GM12891 (cell line): ENCODE measurements around the gene GAREM1.
A peak's percentile ranks its signal among the peaks of the same experiment; 100 is the strongest.
"Not testable (repeated sequence)": the region's sequence is repeated elsewhere in the genome, so short reads cannot be mapped to it uniquely, and the experiment has no call there.

Experiments
- DNase-seq: peaks from one replicate; pipeline ENCODE4 v3.0.0; 2011; ENCODE audit warnings: low spot score; ENCODE audit not compliant: insufficient read length
- FAIRE-seq: peaks from 2 replicates; lab custom pipeline; 2011; peaks lifted over from hg19 to GRCh38; lab: Jason Lieb, UNC
- PAX5 ChIP-seq: IDR thresholded peaks from 2 replicates; pipeline ENCODE4 v1.6.1; 2011; ENCODE audit warnings: low read length, moderate library complexity, mild to moderate bottlenecking; ENCODE audit not compliant: insufficient read depth, severe bottlenecking
- POLR2A ChIP-seq: IDR thresholded peaks from 2 replicates; pipeline ENCODE4 v1.6.1; 2011; ENCODE audit warnings: low read depth, low read length, control low read depth
- POLR2AphosphoS5 ChIP-seq: IDR thresholded peaks from 2 replicates; pipeline ENCODE4 v1.6.1; 2011; ENCODE audit warnings: low read depth, low read length, control low read depth
- POU2F2 ChIP-seq: IDR thresholded peaks from 2 replicates; pipeline ENCODE4 v1.6.1; 2011; ENCODE audit warnings: low read depth, mild to moderate bottlenecking, control low read depth, low read length, moderate library complexity
- SPI1 ChIP-seq: IDR thresholded peaks from 2 replicates; pipeline ENCODE4 v1.6.1; 2011; ENCODE audit warnings: low read depth, low read length, control low read depth
- TAF1 ChIP-seq: IDR thresholded peaks from 2 replicates; pipeline ENCODE4 v1.6.1; 2011; ENCODE audit warnings: low read depth, low read length, control low read depth

The GAREM1 gene

GRCh38 chr18:32301361-32301760 is 169.3 kb downstream of the GAREM1 start:
- DNase-seq (no peak), FAIRE-seq (no peak)
- TF ChIP-seq TAF1 (no peak), POLR2AphosphoS5 (no peak)

GRCh38 chr18:32300914-32301313 is 169.8 kb downstream of the GAREM1 start:
- TF ChIP-seq POLR2AphosphoS5: no peak
- no peak for TF ChIP-seq POU2F2
- no peak for TF ChIP-seq SPI1
- no peak for TF ChIP-seq TAF1
- TF ChIP-seq POLR2A: no peak
- TF ChIP-seq PAX5: no peak
- FAIRE-seq: no peak
- no peak for DNase-seq

- FAIRE-seq (no peak), DNase-seq (no peak)
- no peak for TF ChIP-seq POU2F2
- TF ChIP-seq POLR2AphosphoS5: no peak
- TF ChIP-seq PAX5: no peak
- no peak for TF ChIP-seq SPI1
- TF ChIP-seq POLR2A: no peak
- no peak for TF ChIP-seq TAF1
Observed at GRCh38 chr18:32299484-32299883, 171.2 kb downstream of the GAREM1 start.

GRCh38 chr18:32298171-32298667 is 172.5 kb downstream of the GAREM1 start:
- FAIRE-seq: no peak
- no peak for DNase-seq
- TF ChIP-seq POLR2AphosphoS5 (no peak), SPI1 (no peak), TAF1 (no peak), POU2F2 (no peak)

- FAIRE-seq: no peak
- TF ChIP-seq POU2F2: no peak
- DNase-seq: no peak
Observed at GRCh38 chr18:32297579-32298170, 173.0 kb downstream of the GAREM1 start.

- DNase-seq: no peak
- TF ChIP-seq POLR2A (no peak), PAX5 (no peak), POU2F2 (no peak), POLR2AphosphoS5 (no peak), SPI1 (no peak), TAF1 (no peak)
- FAIRE-seq: no peak
Observed at GRCh38 chr18:32296851-32297250, 173.8 kb downstream of the GAREM1 start.

GRCh38 chr18:32295604-32296003 is 175.1 kb downstream of the GAREM1 start:
- DNase-seq: no peak
- TF ChIP-seq SPI1 (no peak), POU2F2 (no peak), POLR2AphosphoS5 (no peak), PAX5 (no peak), POLR2A (no peak), TAF1 (no peak)
- FAIRE-seq: no peak

- TF ChIP-seq POLR2A (no peak), POLR2AphosphoS5 (no peak), SPI1 (no peak), POU2F2 (no peak), TAF1 (no peak), PAX5 (no peak)
- no peak for DNase-seq
- no peak for FAIRE-seq
Observed at GRCh38 chr18:32293107-32293506, 177.6 kb downstream of the GAREM1 start.

GRCh38 chr18:32291623-32292022 is 179.1 kb downstream of the GAREM1 start:
- not testable (repeated sequence) for FAIRE-seq, DNase-seq

- DNase-seq (no peak), FAIRE-seq (no peak)
- TF ChIP-seq PAX5 (no peak), SPI1 (no peak), TAF1 (no peak), POLR2A (no peak), POLR2AphosphoS5 (no peak), POU2F2 (no peak)
Observed at GRCh38 chr18:32290810-32291209, 179.9 kb downstream of the GAREM1 start.

- DNase-seq: peak; percentile 22
- FAIRE-seq: peak; percentile 9
- no peak for TF ChIP-seq POLR2A
- no peak for TF ChIP-seq POU2F2
- TF ChIP-seq SPI1: no peak
- no peak for TF ChIP-seq TAF1
- no peak for TF ChIP-seq PAX5
- TF ChIP-seq POLR2AphosphoS5: no peak
Observed at GRCh38 chr18:32289483-32290075, 181.1 kb downstream of the GAREM1 start.
